ENCODE measurements around the gene TNRC6C. TPM values are rescaled to one million over a fixed set of nuclear protein-coding genes. Genes with fewer than 3 reads are reported as not detected.

The TNRC6C gene
- total RNA-seq, 1 donor from 2014 or later, result 24.6 TPM

DNA sequence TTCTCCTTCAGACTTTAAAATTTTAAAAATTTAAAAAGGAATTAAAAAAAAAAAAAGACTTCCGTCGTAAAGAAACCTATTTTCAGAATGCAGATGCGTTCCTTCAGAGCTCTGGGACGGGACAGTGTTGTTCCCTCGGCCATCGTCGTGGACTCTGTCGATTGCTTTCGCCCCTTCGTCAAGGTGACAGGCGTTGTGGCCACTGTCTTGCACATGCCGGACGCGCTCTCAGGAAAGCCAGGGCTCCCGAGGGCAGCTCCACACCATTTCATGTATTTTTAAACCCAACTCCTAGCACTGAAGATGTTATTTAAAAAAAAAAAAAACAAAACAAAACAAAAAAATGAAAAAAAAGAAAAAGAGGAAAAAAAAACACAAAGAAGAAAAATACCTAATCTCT lies 147.7 kb downstream of the TNRC6C start:
- DNase-seq (no peak), ATAC-seq (ENCODE audit: low read depth) (no peak)
- Mint-ChIP-seq H3K27me3 (no peaks in the 10 kb centered on the region), H3K27ac (no peak overlapping the region), H3K4me1 (peaks cover 1% of the 10 kb centered on the region), H3K4me3 (no peak overlapping the region), H3K36me3 (ENCODE audit: low read depth) (peaks cover 63% of the 10 kb centered on the region), H3K9me3 (no peaks in the 10 kb centered on the region)
- TF ChIP-seq, protein P1, sequence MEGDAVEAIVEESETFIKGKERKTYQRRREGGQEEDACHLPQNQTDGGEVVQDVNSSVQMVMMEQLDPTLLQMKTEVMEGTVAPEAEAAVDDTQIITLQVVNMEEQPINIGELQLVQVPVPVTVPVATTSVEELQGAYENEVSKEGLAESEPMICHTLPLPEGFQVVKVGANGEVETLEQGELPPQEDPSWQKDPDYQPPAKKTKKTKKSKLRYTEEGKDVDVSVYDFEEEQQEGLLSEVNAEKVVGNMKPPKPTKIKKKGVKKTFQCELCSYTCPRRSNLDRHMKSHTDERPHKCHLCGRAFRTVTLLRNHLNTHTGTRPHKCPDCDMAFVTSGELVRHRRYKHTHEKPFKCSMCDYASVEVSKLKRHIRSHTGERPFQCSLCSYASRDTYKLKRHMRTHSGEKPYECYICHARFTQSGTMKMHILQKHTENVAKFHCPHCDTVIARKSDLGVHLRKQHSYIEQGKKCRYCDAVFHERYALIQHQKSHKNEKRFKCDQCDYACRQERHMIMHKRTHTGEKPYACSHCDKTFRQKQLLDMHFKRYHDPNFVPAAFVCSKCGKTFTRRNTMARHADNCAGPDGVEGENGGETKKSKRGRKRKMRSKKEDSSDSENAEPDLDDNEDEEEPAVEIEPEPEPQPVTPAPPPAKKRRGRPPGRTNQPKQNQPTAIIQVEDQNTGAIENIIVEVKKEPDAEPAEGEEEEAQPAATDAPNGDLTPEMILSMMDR (IDR thresholded peaks at IDR 0.05), result no peak
- ChIA-PET POLR2A (interaction anchor here (0.6 to 1.2 kb wide), 7 partner anchors 12 to 269 kb away, joined by 3 to 5 read pairs (median 3); no protein-coding TSS in a partner anchor), CTCF (interaction anchor here (1.2 kb wide), 1 partner anchor 70 kb away, joined by 3 read pairs; no protein-coding TSS in a partner anchor)
- intact Hi-C loops (cut with micrococcal nuclease), result no loop called here

DNA sequence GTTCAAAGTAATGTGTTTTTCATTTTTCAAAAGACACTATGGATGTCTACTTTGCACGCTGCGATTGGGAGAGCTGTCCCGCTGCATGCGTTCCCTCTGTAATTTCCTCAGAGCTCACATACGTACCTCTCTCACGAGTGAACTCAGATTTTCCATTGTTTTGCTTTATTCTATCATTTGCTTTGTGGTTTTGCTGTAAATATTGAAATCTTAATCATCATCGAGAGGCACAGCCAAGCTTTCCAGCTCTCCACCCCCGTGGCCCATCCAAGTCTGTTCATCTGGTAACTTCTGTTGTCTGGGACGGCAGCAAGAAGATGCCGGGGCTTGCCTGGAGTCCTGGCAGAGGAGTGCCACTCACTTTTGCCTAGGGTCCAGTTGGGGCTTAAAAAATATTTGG lies 149.0 kb downstream of the TNRC6C start:
- H3K4me1 Mint-ChIP-seq, result peaks cover 2% of the 10 kb centered on the region
- H3K9me3 Mint-ChIP-seq, result no peaks in the 10 kb centered on the region
- H3K27ac Mint-ChIP-seq, result no peak overlapping the region
- H3K36me3 Mint-ChIP-seq (ENCODE audit: low read depth), result peaks cover 57% of the 10 kb centered on the region
- no peak for ATAC-seq (ENCODE audit: low read depth)
- H3K4me3 Mint-ChIP-seq, result no peak overlapping the region
- intact Hi-C loops (cut with micrococcal nuclease), result no loop called here
- no peak for DNase-seq
- CTCF ChIA-PET, result no interaction called here
- POLR2A ChIA-PET, result no interaction called here
- H3K27me3 Mint-ChIP-seq, result no peaks in the 10 kb centered on the region
- TF ChIP-seq, protein P1 (IDR thresholded peaks at IDR 0.05), result no peak

DNA sequence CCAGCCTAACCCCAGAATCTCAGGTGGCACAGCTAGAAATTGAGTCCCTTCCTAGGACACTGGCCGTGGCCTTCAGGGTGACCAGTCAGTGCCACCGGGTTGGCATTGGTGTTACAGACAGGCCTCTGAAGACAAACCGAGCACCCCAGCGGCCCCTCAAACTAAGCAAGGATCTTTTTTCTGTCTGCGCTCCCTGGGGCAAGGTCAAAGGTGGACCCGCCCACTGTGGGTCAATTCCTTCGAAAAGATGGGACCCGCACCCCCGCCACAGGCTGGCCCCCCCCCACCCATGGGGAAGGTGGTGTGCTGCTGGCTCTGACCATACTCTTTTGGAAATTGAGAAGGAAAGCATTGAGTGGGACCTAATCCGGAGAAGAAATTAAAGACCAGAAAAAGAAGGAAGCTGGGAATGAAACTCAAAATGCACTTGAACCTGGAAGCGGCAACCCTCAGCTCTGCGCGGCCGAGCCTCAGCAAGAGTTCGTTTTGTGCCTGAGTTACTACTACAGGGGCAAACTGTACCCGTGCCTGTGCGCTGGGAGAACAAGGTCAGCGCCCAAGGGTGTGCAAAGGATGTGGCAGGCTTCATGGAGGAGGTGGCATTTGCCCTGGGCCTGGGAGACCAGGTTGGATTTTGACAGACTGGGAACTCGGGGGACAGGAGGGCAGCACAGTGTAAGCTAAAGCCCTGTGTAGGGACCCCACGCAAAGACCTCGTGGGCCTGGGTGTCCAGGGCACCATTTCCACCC lies 149.6 kb downstream of the TNRC6C start:
- Mint-ChIP-seq H3K36me3 (ENCODE audit: low read depth) (peaks cover 63% of the 10 kb centered on the region), H3K27me3 (no peaks in the 10 kb centered on the region), H3K9me3 (no peaks in the 10 kb centered on the region), H3K4me1 (peaks cover 9% of the 10 kb centered on the region), H3K27ac (no peak overlapping the region), H3K4me3 (no peak overlapping the region)
- ChIA-PET CTCF (interaction anchor here (1.0 to 1.1 kb wide), 2 partner anchors 23 to 67 kb away, joined by 4 to 5 read pairs; no protein-coding TSS in a partner anchor), POLR2A (interaction anchor here (1.1 to 1.4 kb wide), 2 partner anchors 12 to 20 kb away, joined by 4 to 7 read pairs; partner anchors contain the start of gene TMC6)
- no peak for ATAC-seq (ENCODE audit: low read depth)
- intact Hi-C loops (cut with micrococcal nuclease), result no loop called here
- TF ChIP-seq, protein P1 (IDR thresholded peaks at IDR 0.05), result no peak
- DNase-seq, result no peak

DNA sequence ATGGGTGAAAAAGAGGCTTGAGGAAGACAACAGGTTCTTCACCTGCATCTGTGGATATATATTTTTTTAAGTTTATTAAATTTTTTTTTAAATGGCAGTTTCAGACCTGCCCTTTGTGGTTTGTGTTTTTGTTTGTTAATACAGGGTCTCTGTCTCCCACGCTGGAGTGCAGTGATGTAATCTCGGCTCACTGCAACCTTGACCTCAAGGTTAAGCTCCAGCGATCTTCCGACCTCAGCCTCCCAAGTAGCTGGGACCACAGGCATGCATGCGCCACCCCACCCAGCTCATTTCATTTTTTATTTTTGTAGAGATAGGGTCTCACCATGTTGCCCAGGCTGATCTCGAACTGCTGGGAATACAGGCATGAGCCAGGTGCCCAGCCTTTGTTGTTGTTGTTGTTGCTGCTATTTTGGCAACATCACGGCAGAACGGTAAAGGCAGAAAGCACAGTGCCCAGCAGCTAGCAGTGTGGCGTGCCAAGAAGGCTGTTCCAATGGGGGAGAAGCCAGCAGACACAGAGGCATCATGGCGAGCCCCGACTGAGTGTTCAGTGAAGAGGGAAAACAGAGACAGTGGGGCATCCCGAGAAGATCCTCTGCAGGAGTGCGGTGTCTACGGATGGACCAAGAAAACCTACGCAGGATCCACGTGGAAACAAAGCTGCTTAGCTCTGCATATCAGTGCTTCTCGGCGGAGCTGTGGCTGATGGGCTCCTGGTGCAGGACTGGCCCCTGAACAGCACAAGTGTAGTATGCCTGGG lies 150.4 kb downstream of the TNRC6C start:
- peaks cover 17% of the 10 kb centered on the region for H3K4me1 Mint-ChIP-seq
- H3K4me3 Mint-ChIP-seq, result no peak overlapping the region
- H3K27ac Mint-ChIP-seq, result no peak overlapping the region
- no peak for DNase-seq
- CTCF ChIA-PET, result interaction anchor here (1.0 to 1.1 kb wide), 2 partner anchors 24 to 66 kb away, joined by 4 to 5 read pairs; no protein-coding TSS in a partner anchor
- H3K9me3 Mint-ChIP-seq, result no peaks in the 10 kb centered on the region
- POLR2A ChIA-PET, result interaction anchor here (0.6 to 1.4 kb wide), 5 partner anchors 11 to 598 kb away, joined by 3 to 7 read pairs (median 3); partner anchors contain the start of gene TMC6
- intact Hi-C loops (cut with micrococcal nuclease), result no loop called here
- TF ChIP-seq, protein P1 (IDR thresholded peaks at IDR 0.05), result no peak
- peaks cover 67% of the 10 kb centered on the region for H3K36me3 Mint-ChIP-seq (ENCODE audit: low read depth)
- H3K27me3 Mint-ChIP-seq, result no peaks in the 10 kb centered on the region
- no peak for ATAC-seq (ENCODE audit: low read depth)

DNA sequence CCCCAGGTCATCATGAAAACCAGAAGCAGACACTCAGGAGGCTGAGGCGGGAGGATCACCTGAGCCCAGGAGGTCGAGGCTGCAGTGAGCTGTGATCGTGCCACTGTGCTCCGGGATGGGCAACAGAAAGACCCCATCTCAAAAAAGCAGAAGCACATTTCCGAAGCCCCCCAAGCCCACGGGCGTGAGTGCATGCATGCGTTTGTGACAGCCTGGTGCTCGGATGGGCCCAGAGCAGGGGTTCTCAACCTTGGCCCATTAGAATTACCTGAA lies 150.9 kb downstream of the TNRC6C start:
- ATAC-seq (ENCODE audit: low read depth) (no peak), DNase-seq (no peak)
- Mint-ChIP-seq H3K27me3 (no peaks in the 10 kb centered on the region), H3K4me1 (peaks cover 22% of the 10 kb centered on the region), H3K36me3 (ENCODE audit: low read depth) (peaks cover 69% of the 10 kb centered on the region), H3K9me3 (no peaks in the 10 kb centered on the region), H3K4me3 (no peak overlapping the region), H3K27ac (no peak overlapping the region)
- TF ChIP-seq, protein P1 (IDR thresholded peaks at IDR 0.05), result no peak
- intact Hi-C loops (cut with micrococcal nuclease), result no loop called here
- ChIA-PET POLR2A (interaction anchor here (0.6 to 1.4 kb wide), 5 partner anchors 18 to 927 kb away, joined by 3 to 7 read pairs (median 3); partner anchors contain the start of gene TMC6), CTCF (interaction anchor here (1.0 kb wide), 1 partner anchor 24 kb away, joined by 5 read pairs; no protein-coding TSS in a partner anchor)

Measured in activated B cell treated with CpG ODN at 0.5 μM for 24 hours (primary cell).